GM12878 (cell line): ENCODE data around the gene MAGI2. TPM values are rescaled to one million over a fixed set of nuclear protein-coding genes. Genes with fewer than 3 reads are reported as not detected.

ENCODE experiments used
- ATAC-seq: fragments of 200-7000 bp; cut with Tn5 transposase; 3 replicates; pipeline ENCODE4 v1.9.1; 2020; ENCODE audit warnings: mild to moderate bottlenecking, moderate library complexity
- BruUV-seq: library from RNA; stranded (reverse); fragments of 400-500 nt; replicated peaks from 2 replicates; lab custom pipeline; 2021; lab: Mats Ljungman, UMichigan
- CTCF ChIA-PET: fragments of 300-600 bp; sonication (Branson Sonifier 250); formaldehyde crosslinking; extraction: SDS; loops from one replicate; lab custom pipeline; 2021; ENCODE audit warnings: inconsistent platforms; lab: Yijun Ruan, JAX
- POLR2A ChIA-PET: fragments of 350-600 bp; formaldehyde crosslinking; extraction: SDS; loops from one replicate; lab custom pipeline; 2021; ENCODE audit warnings: inconsistent platforms; lab: Charles Lee
- RAD21 ChIA-PET: fragments of 300-600 bp; sonication (Branson Sonifier 250); formaldehyde crosslinking; loops from one replicate; lab custom pipeline; 2023; ENCODE audit warnings: antibody characterized with exemption; ENCODE audit not compliant: unreplicated experiment; lab: Charles Lee
- SMC1A ChIA-PET: fragments of 300-600 bp; sonication (Branson Sonifier 250); formaldehyde crosslinking; loops from one replicate; lab custom pipeline; 2023; ENCODE audit not compliant: unreplicated experiment, uncharacterized antibody; lab: Charles Lee
- DNase-seq: peaks from one replicate; pipeline ENCODE4 v3.0.0-alpha.2; 2011; ENCODE audit warnings: low read depth, low spot score
- FAIRE-seq: peaks from 3 replicates; lab custom pipeline; 2011; peaks lifted over from hg19 to GRCh38; lab: Jason Lieb, UNC
- H2AFZ ChIP-seq: 2 replicates; pipeline ENCODE4 v1.6.0; 2011; ENCODE audit warnings: low read depth, low read length, control low read depth; ENCODE audit not compliant: control insufficient read depth
- H3K27ac ChIP-seq: 2 replicates; pipeline ENCODE4 v1.5.1; 2011; ENCODE audit warnings: control low read depth; ENCODE audit not compliant: control insufficient read depth, insufficient read depth
- H3K27me3 ChIP-seq, 2 experiments: replicated peaks in 1 of 2; 2 replicates each; pipeline versions ENCODE4 v1.6.0 to v1.6.1; 2011; ENCODE audit warnings: low read length in 1 of 2; ENCODE audit not compliant: control insufficient read depth in 2 of 2, insufficient read depth in 2 of 2
- H3K36me3 ChIP-seq, 2 experiments: 2 replicates each; pipeline ENCODE4 v1.5.1; 2011; ENCODE audit warnings: low read length in 1 of 2; ENCODE audit not compliant: control insufficient read depth in 2 of 2, insufficient read depth in 2 of 2
- H3K4me1 ChIP-seq: 2 replicates; pipeline ENCODE4 v1.6.1; 2011; ENCODE audit warnings: mild to moderate bottlenecking, low read length, moderate library complexity, mixed read lengths; ENCODE audit not compliant: control insufficient read depth, insufficient read depth
- H3K4me2 ChIP-seq: 2 replicates; pipeline ENCODE4 v1.6.0; 2011; ENCODE audit warnings: control low read depth; ENCODE audit not compliant: control insufficient read depth, insufficient read depth
- H3K4me3 ChIP-seq: fragments of 200-600 bp; sonication (generic); 2 replicates; pipeline ENCODE4 v1.5.1; 2016
- H3K79me2 ChIP-seq: 2 replicates; pipeline ENCODE4 v1.6.0; 2011; ENCODE audit warnings: low read length; ENCODE audit not compliant: control insufficient read depth, insufficient read depth
- H3K9ac ChIP-seq: 2 replicates; pipeline ENCODE4 v1.8.0; 2011; ENCODE audit warnings: low read length, control low read depth, mixed read lengths; ENCODE audit not compliant: control insufficient read depth, insufficient read depth
- H3K9me3 ChIP-seq: replicated peaks from 3 replicates; pipeline ENCODE4 v1.5.1; 2011; ENCODE audit warnings: mild to moderate bottlenecking, low read length; ENCODE audit not compliant: control insufficient read depth, insufficient read depth
- H4K20me1 ChIP-seq: 2 replicates; pipeline ENCODE4 v1.6.0; 2011; ENCODE audit not compliant: control insufficient read depth, insufficient read depth
- SKIL ChIP-seq: fragments of 450-650 bp; IDR thresholded peaks from 2 replicates; pipeline ENCODE4 v1.6.1; 2017; ENCODE audit warnings: mild to moderate bottlenecking, low read depth, inconsistent platforms; ENCODE audit not compliant: poor library complexity, severe bottlenecking
- ZBTB4 ChIP-seq: fragments of 450-650 bp; formaldehyde crosslinking; IDR thresholded peaks from 2 replicates; pipeline ENCODE4 v1.4.0; 2022; ENCODE audit warnings: mild to moderate bottlenecking, moderate library complexity
- WGBS: methylation state at CpG from one replicate; pipeline ENCODE4 v1.1.6; 2016; ENCODE audit warnings: low lambda C conversion rate; ENCODE audit not compliant: insufficient replicate concordance, insufficient coverage; ENCODE audit errors: missing lambda C conversion rate; 5-methylcytosine and 5-hydroxymethylcytosine counted together
- in situ Hi-C: fragments of 300-500 bp; cut with MboI; formaldehyde crosslinking; loops from 9 replicates; pipeline ENCODE4 v1.14.3; 2018; ENCODE audit warnings: mixed read lengths
- intact Hi-C: fragments of 100-400 bp; cut with micrococcal nuclease; formaldehyde crosslinking; loops from one replicate; pipeline ENCODE4 v1.14.2; 2022; ENCODE audit not compliant: unreplicated experiment
- polyA plus RNA-seq, 11 experiments: library from polyadenylated mRNA; depleted of rRNA in 4 of 11; unstranded in 6 of 11; stranded (reverse) in 5 of 11; fragments of >200 nt; fragmentation: Nextera tagmentation in 4 of 11; fragmentation: Illumina TruSeq in 1 of 11; extraction: Ambion mirVana in 4 of 11; extraction: Trizol in 1 of 11; gene quantifications; 1 replicate in 1 of 11; 2 replicates in 10 of 11; pipeline versions ENCODE4 v1.2.1 to v1.2.3, GENCODE V29; 2011 to 2016; ENCODE audit warnings: inconsistent platforms in 2 of 11, missing spikeins in 2 of 11, low read depth in 1 of 11
- total RNA-seq, 4 experiments: library from RNA; depleted of rRNA in 3 of 4; stranded (reverse); fragments of >200 nt in 3 of 4; fragmentation: Illumina TruSeq in 1 of 4; extraction: Trizol in 1 of 4; gene quantifications; 2 replicates each; pipeline versions ENCODE4 v1.2.1 to v1.2.3, GENCODE V29; 2013 to 2021

The MAGI2 gene
- total and polyA plus RNA-seq, 10 of the 15 experiments (the other 5 are each of a cell fraction or from before 2014, with no cell fraction given) = 0.01 to 0.31 (median 0.05) TPM; not detected in 2

- RAD21 ChIA-PET = no interaction called here
Observed at GRCh38 chr7:79212334-79212733, 241.1 kb downstream of the MAGI2 start.

More at GRCh38 chr7:79212334-79212733, 241.1 kb downstream of the MAGI2 start:
- FAIRE-seq (no peak), DNase-seq (no peak), ATAC-seq (no peak)
- no peak overlapping the region for H3K4me2 ChIP-seq
- H3K4me3 ChIP-seq = no peak overlapping the region
- H3K27me3 ChIP-seq = no peaks in the 10 kb centered on the region
- no peaks in the 10 kb centered on the region for H3K36me3 ChIP-seq
- no peaks in the 10 kb centered on the region for H3K79me2 ChIP-seq
- H2AFZ ChIP-seq = no peak overlapping the region
- TF ChIP-seq SKIL (no peak), ZBTB4 (CRISPR knock-in tag) (no peak)
- TF ChIP-seq, all 136 proteins: peak for 0
- 0% methylated on average over 1 of the region's 1 CpG for WGBS
- Histone ChIP-seq H3K4me1 (no peaks in the 10 kb centered on the region), H3K9me3 (no peaks in the 10 kb centered on the region), H3K9ac (no peak overlapping the region), H4K20me1 (no peaks in the 10 kb centered on the region), H3K27ac (no peak overlapping the region)
- ChIA-PET SMC1A (interaction anchor here (1.0 kb wide), 1 partner anchor 8 kb away, joined by 3 read pairs; no protein-coding TSS in a partner anchor), CTCF (no interaction called here), POLR2A (no interaction called here)
- intact Hi-C loops = no loop called here
- BruUV-seq = no TSS peak
- in situ Hi-C loops = no loop called here
